HepG2 (cell line): ENCODE results near the gene TTC31. TPM values are rescaled to one million over a fixed set of nuclear protein-coding genes. Genes with fewer than 3 reads are reported as not detected.

ENCODE experiments used
- IRX3 ChIP-seq: sonication (generic); formaldehyde crosslinking; IDR thresholded peaks from 2 replicates; pipeline ENCODE4 v1.8.1; 2023; ENCODE audit warnings: mild to moderate bottlenecking, low read depth, missing genetic modification reagents, borderline replicate concordance
- PHF21A ChIP-seq: sonication (generic); formaldehyde crosslinking; IDR thresholded peaks from 2 replicates; pipeline ENCODE4 v1.5.0; 2020; ENCODE audit warnings: mild to moderate bottlenecking, missing genetic modification reagents
- PPARG ChIP-seq: conservative IDR thresholded peaks from 2 replicates; pipeline ENCODE4 v1.6.1; 2016; ENCODE audit warnings: missing biosample characterization, missing genetic modification reagents
- PTBP1 ChIP-seq: fragments of 200-400 bp; formaldehyde crosslinking; IDR thresholded peaks from 2 replicates; pipeline ENCODE4 v1.6.1; 2018; ENCODE audit warnings: low read length, low read depth; ENCODE audit not compliant: poor library complexity, severe bottlenecking
- SPEN ChIP-seq: sonication (generic); formaldehyde crosslinking; IDR thresholded peaks from 2 replicates; pipeline ENCODE4 v1.5.1; 2020; ENCODE audit warnings: low read depth, mild to moderate bottlenecking, missing genetic modification reagents
- TAF15 ChIP-seq: fragments of 200-400 bp; formaldehyde crosslinking; IDR thresholded peaks from one replicate; pipeline ENCODE4 v1.6.1; 2018; ENCODE audit warnings: mild to moderate bottlenecking, low read depth, low read length; ENCODE audit not compliant: poor library complexity, severe bottlenecking
- THYN1 ChIP-seq: sonication (generic); formaldehyde crosslinking; IDR thresholded peaks from 2 replicates; pipeline ENCODE4 v1.8.1; 2023; ENCODE audit warnings: low read depth, mild to moderate bottlenecking, moderate library complexity, missing genetic modification reagents, borderline replicate concordance
- ZFP82 ChIP-seq: sonication (generic); formaldehyde crosslinking; IDR thresholded peaks from 2 replicates; pipeline ENCODE4 v1.5.1; 2020; ENCODE audit warnings: mild to moderate bottlenecking, missing genetic modification reagents, borderline replicate concordance
- ZNF121 ChIP-seq: sonication (generic); formaldehyde crosslinking; IDR thresholded peaks from 2 replicates; pipeline ENCODE4 v1.5.0; 2020; ENCODE audit warnings: mild to moderate bottlenecking, missing genetic modification reagents
- ZNF790 ChIP-seq: sonication (generic); formaldehyde crosslinking; IDR thresholded peaks from 2 replicates; pipeline ENCODE4 v1.8.0; 2022; ENCODE audit warnings: missing genetic modification reagents, mild to moderate bottlenecking, borderline replicate concordance
- polyA plus RNA-seq, 8 experiments: library from polyadenylated mRNA; depleted of rRNA in 3 of 8; stranded (reverse) in 7 of 8; unstranded in 1 of 8; fragments of >200 nt; fragmentation: Illumina TruSeq in 4 of 8; extraction: Trizol in 4 of 8; gene quantifications; 2 replicates each; pipeline versions ENCODE4 v1.2.1 to v1.2.3, GENCODE V29; 2011 to 2016; ENCODE audit warnings: low read depth in 4 of 8, missing spikeins in 1 of 8, mixed read lengths in 1 of 8; ENCODE audit not compliant: insufficient read depth in 1 of 8
- total RNA-seq, 5 experiments: library from RNA; depleted of rRNA; stranded (reverse); fragments of >200 nt; fragmentation: Illumina TruSeq; extraction: Trizol; gene quantifications; 2 replicates each; pipeline ENCODE4 v1.2.3, GENCODE V29; 2016; ENCODE audit warnings: low read depth in 1 of 5
- TF ChIP-seq, protein P1 (sequence below): sonication (generic); formaldehyde crosslinking; IDR thresholded peaks from 2 replicates; pipeline ENCODE4 v1.5.0; 2020; ENCODE audit warnings: missing genetic modification reagents
- TF ChIP-seq, protein P2 (sequence below): sonication (generic); formaldehyde crosslinking; IDR thresholded peaks from 2 replicates; pipeline ENCODE4 v1.9.0; 2021; ENCODE audit warnings: missing genetic modification reagents, borderline replicate concordance
- TF ChIP-seq, protein P3 (sequence below): sonication (generic); formaldehyde crosslinking; IDR thresholded peaks from 2 replicates; pipeline ENCODE4 v1.4.0; 2020; ENCODE audit warnings: missing genetic modification reagents
- TF ChIP-seq, protein P4 (sequence below): sonication (generic); formaldehyde crosslinking; IDR thresholded peaks from 2 replicates; pipeline ENCODE4 v1.5.0; 2020; ENCODE audit warnings: mild to moderate bottlenecking, missing genetic modification reagents, borderline replicate concordance

The TTC31 gene
- total and polyA plus RNA-seq, 2 of the 13 experiments (the other 11 are each of a cell fraction or from before 2014, with no cell fraction given) = 28.3 to 39.5 TPM

DNA sequence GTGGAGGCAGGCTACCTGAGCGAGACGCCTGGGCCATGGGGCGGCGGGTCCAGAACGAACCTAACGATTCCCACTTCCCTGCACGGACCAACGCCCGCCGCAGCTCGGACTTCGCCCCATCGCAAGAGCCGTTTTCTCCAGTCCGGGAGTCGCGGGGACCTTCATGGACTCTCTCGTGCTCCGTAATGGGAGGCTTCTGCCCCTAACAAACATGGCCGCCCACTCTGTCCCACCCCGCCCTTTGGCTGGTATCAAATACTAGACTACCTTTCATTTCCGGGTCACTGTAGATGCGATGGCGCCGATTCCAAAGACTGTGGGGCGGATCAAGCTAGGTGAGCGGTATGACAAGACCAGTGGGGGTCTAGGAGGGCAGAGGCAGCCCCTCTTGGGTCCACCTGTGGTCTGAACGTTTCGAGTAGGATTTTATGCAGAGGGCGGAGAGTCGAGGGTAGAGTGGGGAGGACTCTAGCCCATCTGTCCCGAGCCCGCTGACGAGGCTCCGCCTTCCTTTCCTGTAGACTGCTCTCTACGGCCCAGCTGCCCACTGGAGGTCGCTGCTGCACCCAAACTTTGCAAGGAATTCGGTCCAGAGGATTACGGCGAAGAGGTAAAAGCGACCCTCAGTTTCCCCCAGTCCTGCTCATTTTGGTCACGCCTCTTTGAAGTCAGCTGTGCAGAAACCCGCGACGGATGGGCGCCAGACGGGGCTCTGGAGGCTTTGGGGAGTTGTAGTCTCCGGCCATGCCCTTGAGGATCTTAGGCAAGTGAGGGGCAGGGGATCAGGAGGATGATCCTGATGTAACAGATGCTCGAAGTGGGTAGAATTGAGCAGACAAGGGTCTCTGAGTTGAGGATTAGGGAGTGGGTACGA is at the start of gene TTC31, which contains the start of gene CCDC142 (continued):
- TF ChIP-seq ZFP82 (CRISPR knock-in tag) (peak; percentile 93; the same call in 1 of the 2 replicates), TAF15 (peak; percentile 74), IRX3 (CRISPR knock-in tag) (no peak), ZNF121 (no peak), PPARG (CRISPR knock-in tag) (peak; percentile 63), PTBP1 (no peak), ZNF790 (CRISPR knock-in tag) (no peak), PHF21A (CRISPR knock-in tag) (peak; percentile 95), SPEN (peak; percentile 87), THYN1 (CRISPR knock-in tag) (no peak)
- TF ChIP-seq, protein P1, sequence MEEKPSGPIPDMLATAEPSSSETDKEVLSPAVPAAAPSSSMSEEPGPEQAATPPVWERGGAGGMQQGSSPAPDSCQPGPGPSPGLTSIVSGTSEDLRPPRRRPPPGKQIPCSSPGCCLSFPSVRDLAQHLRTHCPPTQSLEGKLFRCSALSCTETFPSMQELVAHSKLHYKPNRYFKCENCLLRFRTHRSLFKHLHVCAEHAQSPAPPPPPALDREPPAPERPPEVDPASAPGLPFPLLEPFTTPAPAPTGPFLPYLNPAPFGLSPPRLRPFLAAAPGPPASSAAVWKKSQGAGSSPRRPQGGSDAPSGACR (CRISPR knock-in tag) = peak; percentile 96
- TF ChIP-seq, protein P2, sequence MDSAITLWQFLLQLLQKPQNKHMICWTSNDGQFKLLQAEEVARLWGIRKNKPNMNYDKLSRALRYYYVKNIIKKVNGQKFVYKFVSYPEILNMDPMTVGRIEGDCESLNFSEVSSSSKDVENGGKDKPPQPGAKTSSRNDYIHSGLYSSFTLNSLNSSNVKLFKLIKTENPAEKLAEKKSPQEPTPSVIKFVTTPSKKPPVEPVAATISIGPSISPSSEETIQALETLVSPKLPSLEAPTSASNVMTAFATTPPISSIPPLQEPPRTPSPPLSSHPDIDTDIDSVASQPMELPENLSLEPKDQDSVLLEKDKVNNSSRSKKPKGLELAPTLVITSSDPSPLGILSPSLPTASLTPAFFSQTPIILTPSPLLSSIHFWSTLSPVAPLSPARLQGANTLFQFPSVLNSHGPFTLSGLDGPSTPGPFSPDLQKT (CRISPR knock-in tag) = no peak
- TF ChIP-seq, protein P3, sequence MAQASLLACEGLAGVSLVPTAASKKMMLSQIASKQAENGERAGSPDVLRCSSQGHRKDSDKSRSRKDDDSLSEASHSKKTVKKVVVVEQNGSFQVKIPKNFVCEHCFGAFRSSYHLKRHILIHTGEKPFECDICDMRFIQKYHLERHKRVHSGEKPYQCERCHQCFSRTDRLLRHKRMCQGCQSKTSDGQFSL = no peak
- TF ChIP-seq, protein P4, sequence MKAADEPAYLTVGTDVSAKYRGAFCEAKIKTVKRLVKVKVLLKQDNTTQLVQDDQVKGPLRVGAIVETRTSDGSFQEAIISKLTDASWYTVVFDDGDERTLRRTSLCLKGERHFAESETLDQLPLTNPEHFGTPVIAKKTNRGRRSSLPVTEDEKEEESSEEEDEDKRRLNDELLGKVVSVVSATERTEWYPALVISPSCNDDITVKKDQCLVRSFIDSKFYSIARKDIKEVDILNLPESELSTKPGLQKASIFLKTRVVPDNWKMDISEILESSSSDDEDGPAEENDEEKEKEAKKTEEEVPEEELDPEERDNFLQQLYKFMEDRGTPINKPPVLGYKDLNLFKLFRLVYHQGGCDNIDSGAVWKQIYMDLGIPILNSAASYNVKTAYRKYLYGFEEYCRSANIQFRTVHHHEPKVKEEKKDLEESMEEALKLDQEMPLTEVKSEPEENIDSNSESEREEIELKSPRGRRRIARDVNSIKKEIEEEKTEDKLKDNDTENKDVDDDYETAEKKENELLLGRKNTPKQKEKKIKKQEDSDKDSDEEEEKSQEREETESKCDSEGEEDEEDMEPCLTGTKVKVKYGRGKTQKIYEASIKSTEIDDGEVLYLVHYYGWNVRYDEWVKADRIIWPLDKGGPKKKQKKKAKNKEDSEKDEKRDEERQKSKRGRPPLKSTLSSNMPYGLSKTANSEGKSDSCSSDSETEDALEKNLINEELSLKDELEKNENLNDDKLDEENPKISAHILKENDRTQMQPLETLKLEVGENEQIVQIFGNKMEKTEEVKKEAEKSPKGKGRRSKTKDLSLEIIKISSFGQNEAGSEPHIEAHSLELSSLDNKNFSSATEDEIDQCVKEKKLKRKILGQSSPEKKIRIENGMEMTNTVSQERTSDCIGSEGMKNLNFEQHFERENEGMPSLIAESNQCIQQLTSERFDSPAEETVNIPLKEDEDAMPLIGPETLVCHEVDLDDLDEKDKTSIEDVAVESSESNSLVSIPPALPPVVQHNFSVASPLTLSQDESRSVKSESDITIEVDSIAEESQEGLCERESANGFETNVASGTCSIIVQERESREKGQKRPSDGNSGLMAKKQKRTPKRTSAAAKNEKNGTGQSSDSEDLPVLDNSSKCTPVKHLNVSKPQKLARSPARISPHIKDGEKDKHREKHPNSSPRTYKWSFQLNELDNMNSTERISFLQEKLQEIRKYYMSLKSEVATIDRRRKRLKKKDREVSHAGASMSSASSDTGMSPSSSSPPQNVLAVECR (CRISPR knock-in tag) = peak; percentile 95
